GM18526 (cell line): Measurements from ENCODE around the gene TARS2.

Experiments used
- POLR2A ChIP-seq: IDR thresholded peaks from 3 replicates; pipeline ENCODE4 v1.6.1; 2011; ENCODE audit not compliant: insufficient read length; ENCODE audit errors: extremely low read depth

Gene TARS2

GRCh38 chr1:150555198-150555970 is 68.2 kb downstream of the TARS2 start:
- no peak for TF ChIP-seq POLR2A

GRCh38 chr1:150555971-150556865 is 69.0 kb downstream of the TARS2 start:
- no peak for TF ChIP-seq POLR2A

- TF ChIP-seq POLR2A = no peak
Measured at GRCh38 chr1:150557065-150557600, 69.9 kb downstream of the TARS2 start.
